NCI-H2171 treated with DMSO at 0.1 percent for 48 hours (cell line): ENCODE results near the gene ZNF750.

ENCODE experiments used
- DNase-seq: peaks from one replicate; lab custom pipeline; 2025; lab: John Stamatoyannopoulos, UW

ZNF750 gene

DNA sequence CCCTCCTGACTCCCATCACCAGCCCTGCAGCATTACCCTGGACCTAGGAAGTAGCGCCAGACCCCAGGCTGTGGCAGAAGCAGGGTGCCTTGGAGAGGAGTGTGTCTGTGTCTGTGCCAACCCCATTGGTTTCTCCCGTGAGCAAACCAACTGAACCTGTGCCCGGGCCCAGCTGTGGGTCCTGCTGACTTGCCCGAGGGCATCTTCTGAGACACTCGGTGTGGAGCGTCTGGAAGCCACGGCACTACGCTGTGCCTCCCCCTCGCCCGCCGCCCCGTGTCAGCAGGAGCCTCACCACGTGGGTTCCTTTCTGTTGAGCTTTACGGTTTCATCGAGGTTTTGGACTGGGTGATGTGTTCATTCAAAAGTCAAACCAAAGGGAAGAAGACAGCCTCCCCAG, 27.8 kb downstream of the ZNF750 start:
- no peak for DNase-seq

DNA sequence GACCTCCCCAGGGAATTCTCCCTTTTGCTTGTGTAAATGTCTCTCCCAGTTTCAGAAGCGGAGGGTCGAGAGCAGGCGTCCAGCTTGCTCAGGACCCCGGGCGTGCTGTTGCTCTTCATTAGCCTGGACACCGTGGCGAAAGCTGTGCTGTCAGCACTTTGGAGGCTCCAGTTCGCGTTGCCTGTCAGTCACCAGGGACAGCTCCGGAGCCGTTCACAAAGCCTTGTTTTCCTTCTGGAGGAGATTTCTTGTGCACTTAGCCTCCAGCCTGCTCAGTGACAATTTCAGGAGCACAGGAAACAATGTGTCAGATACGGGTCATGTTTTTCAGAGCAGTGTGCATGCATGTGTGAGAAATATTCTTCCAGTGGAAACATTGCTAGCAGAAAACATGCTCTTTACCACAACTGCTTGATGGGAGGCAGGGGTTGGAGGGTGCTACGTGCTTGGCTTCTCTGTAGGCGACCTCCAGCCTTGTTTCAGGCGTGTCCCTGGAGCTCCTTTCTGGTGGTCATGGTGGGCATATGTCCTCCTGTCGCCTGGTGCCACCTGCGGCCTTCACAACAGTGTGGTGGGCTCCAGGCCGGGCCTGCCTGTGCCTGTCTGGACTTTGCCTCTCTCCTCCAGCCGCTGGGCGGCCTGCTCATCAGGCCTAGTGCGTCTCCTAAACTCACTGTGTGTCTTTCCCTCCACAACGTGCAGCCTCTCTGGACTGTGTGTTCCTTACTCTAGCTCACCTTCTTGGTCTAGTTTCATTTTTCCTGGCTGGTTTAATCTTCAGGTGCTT, 29.0 kb downstream of the ZNF750 start:
- no peak for DNase-seq

DNA sequence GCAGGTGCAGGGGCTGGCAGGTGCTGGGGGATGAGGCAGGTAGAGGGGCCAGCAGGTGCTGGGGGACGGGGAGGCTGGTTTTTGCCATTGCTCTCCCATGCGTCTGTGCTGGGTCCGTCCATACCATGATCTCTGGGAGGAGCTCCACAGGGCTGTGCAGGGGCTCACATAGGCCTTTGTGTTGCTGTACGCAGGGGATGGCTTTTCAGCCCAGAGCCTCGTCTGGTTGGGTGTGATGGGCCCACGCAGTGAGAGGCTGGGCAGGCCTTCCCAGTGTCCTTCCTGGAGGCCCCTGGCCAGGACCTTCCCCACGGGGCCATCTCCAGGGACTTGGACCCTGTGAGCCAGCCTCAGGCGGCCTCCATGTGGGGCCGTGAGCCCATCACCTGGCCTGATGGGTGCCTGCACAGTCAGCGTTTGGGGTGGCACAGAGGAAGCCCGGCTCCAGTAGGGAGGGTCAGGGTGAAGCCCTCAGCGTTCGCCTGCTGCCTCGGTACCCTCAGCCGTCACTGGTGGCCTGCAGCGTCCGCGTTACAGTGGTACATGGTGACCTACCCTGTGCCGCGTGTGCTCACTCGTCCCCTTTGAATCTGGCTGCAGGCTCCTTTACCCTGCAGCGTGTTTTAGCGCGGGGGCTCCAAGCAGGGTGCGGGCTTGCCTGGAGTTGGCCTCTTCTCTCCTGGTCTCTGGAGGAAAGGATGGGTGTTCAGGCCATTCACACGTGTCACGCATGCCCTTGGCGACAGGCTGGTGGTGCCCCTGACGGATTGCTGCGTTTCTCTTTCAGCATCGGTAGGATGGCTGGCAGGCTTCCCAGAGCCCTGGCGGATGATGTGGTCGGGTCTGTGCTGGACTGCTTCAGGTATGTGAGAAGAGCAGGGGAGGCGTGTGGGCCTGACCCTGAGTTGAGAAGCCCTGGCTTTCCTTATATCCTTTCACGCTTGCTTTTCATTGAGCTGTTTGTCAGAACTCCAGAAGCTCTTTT, 30.6 kb downstream of the ZNF750 start:
- no peak for DNase-seq

DNA sequence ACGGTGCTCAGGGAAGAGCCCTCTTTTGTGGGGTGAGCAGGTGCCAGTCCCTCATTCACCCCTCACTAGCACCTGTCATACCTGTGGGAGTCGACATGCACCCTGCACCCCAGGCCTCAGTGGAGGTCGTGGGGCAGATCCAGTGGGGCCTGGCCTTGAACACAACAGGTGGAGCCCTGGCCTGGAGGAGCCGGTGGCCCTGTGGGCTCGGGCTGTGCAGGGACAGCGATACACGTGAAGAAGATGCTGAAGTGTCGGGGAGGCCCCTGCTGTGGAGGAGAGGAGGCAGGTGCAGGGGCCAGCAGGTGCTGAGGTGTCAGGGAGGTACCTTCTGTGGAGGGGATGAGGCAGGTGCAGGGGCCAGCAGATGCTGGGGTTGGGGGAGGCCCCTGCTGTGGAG, 31.8 kb downstream of the ZNF750 start:
- peak; percentile 83 for DNase-seq

DNA sequence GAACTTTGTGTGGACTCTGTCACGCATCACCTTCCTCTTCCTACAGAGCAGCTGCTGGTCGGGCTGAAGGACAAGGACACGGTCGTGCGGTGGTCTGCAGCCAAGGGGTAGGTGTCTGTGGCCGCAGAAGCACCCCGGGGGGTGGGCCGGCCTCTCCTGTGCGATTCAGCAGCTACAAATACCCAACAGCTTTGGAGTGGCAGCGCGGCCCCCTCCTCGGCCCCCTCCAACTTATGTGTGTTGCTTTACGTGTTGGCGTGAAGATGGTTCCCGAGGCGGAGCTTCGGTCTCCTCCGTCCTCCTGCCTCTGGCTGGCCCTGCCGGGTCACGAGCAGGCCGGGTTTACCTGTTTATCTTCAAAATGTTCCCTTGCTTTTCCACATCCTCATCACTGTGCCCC, 32.3 kb downstream of the ZNF750 start:
- DNase-seq: no peak

DNA sequence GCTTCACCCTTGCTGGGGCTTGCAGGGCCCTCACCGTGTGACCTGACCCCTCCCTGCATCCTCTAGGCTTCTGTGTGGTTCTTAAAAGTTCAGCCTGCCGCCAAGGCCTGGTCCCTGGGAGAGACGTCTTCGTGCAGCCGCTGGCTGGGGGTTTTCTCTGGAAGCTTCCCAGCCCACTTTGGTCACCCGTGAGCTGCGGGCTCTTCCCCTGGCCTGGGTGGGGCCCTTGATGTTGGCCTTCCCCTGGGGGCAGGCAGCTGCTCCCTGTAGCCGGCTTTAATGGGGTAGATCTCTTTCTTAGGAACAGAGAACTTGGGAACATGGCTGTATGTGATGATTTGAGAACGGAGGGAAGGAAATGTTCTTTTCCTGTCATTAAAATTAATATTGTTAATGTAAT, 32.7 kb downstream of the ZNF750 start:
- no peak for DNase-seq

DNA sequence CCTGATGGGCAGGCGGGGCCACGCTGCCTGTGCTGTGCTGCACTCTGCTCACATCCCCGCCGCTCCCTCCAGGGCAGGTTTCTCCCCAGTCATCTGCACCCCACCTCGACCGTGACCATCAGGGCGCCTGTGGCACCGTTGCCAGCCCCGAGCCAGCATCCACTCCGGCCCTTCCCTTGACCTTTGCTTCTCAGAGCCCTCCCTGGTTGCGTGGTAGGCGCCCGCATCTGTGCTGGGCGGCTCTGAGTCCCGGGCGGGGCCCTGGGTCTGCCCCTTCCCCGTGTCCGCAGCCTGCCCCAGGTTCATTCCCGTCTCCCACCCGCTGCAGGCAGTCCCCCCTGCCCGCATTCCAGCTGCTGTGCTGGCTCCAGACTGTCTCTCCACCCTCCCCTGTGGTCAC, 33.2 kb downstream of the ZNF750 start:
- no peak for DNase-seq

DNA sequence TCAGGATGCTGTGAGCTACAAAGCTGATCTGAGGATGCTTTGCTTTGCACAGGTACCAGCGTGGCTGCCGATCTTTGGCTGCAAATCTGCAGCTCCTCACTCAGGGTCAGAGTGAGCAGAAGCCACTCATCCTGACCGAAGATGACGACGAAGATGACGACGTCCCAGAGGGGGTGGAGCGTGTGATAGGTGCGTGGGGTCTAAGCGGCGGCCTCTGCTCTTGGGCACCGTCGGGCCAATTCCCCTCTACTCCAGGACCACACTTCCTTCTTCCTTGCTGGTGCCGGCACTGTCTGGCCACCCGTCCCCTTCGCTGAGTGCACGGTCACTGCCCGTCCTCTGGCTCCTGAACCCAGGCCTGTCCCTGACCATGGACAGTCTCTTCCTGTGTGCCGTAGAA, 34.0 kb downstream of the ZNF750 start:
- DNase-seq: no peak

DNA sequence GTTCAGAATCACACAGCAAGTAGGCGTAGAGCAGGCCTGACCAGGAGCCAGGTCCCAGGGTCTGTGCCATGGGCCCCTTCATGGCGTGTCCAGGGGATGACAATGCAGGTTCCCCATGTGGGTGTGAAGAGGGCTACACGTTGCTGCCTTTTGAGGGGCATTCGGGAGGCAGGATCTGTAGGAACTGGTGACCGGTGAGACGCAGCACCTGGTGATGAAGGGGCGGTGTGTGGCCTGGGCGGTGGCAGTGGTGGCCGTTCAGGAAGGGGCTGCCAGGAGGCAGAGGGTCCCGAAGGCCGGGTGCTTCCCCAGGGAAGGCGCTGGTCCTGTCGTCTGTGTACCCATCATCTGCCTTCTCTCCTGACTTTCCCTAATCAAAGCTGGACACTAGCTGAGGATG, 34.6 kb downstream of the ZNF750 start:
- DNase-seq: no peak

DNA sequence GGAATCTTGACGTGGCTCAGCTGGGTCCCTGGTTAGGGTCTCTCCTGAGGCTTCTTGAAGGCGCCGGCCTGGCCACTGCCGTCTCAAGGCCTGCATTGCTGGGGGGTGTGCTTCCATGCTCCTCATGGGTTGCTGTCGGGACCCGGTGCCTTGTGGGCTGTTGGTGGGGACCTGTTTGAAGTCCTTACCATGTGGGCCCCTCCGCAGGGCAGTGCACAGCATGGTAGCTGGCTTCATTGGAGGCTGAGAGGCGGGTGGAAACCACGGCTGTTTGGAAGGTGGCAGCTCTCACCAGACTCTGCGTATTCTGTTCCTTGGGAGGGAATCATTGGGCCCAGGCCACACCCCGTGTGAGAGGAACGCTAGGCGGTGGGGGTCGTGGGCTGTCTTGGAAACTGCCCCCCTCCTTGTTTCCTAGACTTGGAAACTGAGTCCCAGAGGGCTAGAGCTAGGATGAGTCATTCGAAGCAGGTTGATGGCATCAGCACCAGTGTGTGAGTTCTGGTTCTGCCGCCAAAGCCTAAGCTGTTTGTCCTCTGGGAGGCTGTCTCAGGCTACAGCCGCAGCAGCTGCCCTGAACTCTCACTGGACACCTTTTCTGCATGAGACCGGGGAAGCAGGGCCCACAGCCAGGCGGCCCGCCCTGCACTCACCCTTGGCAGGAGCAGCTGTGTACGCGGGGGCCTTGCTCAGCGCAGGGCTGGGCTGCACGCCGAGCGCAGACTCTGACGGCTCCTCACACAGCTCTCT, 35.2 kb downstream of the ZNF750 start:
- DNase-seq: no peak

DNA sequence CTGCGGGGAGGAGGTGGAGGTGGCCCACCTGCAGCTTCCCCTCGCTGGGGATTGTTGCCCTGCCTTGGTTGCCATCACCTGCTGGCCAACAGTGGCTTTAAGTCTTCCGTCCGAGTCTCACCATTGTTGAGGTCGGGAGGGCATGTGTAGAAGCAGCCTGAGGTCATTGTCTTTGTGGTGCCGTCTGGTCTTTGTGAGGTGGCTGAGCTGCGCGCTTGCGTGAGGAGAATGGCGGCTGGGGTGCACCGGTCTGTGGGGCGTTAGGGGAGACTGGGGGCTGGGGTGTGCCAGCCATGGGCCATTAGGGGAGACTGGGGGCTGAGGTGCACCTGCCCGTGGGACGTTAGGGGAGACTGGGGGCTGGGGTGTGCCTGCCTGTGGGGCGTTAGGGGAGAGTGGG, 36.2 kb downstream of the ZNF750 start:
- DNase-seq: no peak

DNA sequence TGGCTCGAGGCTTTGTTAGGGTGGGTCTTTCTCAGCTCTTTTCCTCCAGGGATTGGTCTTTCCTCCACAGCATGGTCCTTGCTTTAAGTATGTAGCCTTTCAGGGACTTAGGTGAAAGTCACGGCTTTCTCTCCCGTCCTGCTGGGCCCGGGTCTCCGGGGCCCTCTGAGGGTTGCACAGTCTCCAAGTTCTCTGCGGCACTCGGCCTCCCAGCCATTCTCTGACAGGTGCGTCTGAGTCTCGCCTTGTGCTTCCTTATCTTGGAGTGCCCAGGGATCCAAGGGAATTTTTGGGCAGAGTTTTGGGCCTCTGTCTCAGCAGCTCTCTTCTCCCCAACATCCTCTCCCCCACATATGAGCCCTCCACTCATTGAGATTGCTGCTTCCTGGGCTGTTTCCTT, 36.6 kb downstream of the ZNF750 start:
- DNase-seq: no peak

DNA sequence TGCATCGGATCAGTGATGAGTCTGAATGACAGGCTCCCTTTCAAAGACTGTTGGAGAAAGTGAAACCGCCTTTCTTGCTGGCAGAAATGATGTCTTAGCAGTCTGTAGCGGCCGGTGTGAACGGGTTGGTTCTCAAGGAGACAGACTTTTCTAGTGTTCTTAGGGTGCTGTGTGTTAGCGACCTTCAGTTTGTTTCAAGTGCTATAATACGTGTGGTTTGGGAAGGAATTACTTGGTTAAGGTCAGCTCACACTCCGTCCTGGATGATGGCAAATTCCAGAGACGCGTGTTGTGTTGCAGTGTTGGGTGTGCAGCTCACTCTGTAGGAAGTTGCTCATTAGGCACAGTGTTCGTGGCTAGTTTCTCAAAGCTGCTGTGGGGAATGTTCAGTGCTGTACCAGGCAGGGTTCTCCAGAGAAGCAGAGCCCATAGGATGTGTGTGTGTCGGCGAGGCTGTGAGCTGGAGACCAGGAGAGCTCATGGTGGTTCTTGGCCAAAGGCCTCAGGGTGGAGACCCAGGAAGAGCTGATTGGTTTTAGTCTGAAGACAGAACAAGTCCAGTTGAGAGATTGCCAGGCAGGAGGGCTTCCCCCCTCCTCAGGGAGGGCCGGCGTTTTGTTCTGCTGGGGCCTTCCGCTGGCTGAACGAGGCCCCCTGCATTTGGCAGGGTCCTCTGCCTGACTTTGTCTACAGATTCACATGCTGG, 37.6 kb downstream of the ZNF750 start:
- DNase-seq: no peak

DNA sequence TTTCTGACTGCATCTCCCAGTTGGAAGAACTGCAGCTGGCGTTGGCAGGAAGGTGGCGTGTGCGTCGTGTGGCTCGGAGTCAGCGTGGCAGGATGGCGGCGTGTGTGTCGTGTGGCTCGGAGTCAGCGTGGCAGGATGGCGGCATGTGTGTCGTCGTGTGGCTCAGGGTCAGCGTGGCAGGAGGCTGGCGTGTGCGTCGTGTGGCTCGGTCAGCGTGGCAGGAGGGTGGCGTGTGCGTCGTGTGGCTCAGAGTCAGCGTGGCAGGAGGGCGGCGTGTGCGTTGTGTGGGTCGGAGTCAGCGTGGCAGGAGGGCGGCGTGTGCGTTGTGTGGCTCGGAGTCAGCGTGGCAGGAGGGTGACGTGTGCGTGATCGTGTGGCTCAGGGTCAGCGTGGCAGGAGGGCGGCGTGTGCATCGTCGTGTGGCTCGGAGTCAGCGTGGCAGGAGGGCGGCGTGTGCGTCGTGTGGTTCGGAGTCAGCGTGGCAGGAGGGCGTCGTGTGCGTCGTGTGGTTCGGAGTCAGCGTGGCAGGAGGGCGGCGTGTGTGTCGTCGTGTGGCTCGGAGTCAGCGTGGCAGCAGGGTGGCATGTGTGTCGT, 38.3 kb downstream of the ZNF750 start:
- no peak for DNase-seq

DNA sequence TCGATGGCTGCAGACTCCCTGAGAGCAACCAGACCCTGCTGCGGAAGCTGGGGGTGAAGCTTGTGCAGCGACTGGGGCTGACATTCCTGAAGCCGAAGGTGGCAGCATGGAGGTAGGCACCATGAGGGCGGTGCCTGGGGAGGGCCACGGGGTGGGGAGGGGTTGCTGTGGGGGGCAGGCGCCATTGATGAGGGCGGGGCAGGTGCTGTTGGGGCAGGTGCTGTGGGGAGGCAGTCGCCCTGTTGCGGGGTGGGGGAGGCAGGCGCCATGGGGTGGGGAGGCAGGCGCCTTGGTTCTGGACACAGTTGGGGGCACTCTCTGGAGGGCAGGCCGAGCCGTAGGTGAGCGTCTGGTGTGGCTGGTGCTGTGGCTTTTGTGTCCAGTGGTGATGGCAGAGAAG, 38.9 kb downstream of the ZNF750 start:
- no peak for DNase-seq

DNA sequence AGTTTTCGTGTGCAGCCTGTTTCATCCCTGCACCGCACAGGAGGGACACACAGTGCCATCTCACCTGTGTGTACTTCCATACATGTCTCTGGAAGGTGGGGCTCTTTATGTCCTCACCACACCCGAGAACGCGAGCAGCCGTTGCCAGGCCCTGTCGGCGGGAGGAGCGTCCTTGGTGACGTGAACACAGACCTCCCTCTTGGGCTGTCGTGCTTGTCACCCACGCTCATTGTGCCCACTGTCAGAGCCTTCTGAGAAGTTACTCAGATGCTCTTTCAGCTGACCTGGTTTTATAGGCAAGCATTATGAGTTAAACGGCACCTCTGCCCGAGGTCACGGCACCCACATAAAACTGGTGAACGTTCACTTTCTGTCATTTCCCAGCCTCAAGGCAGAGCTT, 40.2 kb downstream of the ZNF750 start:
- no peak for DNase-seq

DNA sequence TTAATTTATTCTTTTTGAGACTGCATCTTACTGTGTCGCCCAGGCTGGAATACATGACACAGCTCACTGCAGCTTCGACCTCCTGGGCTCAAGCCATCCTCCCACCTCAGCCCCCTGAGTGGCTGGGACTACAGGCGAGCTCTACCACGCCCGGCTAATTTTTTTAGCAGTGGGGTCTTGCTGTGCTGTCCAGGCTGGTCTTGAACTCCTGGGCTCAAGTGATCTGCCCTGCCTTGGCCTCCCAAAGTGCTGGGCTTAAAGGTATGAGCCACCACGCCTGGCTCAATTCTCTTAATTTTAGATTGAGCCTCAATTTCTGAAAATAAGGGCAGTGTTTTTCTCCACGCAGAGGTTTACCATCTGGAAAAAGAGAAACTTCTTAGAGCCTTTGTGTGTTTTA, 41.1 kb downstream of the ZNF750 start:
- DNase-seq: no peak

DNA sequence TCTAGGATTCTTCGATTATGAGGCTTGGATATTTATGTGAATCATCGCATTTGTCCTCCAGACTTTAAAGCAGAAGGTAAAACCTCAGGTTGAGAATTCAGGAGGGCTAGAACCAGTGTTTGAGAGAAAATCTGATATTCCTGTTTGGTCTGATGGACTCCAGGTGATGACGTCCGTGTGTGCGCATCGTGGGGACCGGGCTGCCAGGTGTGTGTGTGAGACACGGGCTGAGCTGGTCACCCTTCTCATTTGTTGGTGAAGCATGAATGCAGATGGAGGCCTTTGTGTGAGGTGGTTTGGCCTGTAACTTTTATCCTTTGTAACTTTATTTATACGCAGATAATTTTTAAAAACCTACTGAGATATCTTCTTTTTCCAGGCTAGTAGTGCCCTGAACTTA, 42.8 kb downstream of the ZNF750 start:
- no peak for DNase-seq

DNA sequence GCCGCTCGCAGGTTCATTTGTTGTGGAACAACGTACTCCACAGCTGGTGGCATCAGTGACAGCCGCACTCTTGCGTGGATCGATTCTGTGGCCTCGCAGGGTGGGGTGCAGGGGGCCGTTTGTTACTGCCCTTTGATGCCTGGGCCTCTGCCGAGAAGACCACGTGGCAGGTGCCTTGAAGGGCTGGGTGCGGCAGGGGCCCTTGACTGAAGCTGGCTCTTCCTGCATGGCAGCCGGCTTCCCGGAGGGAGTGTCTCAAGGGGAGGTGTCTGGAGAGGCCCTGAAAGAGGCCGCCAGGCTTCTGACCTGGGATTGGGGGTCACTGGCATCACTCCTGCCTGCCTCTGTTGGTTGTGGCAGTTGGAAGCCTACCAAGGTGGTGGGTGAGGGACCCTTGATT, 44.2 kb downstream of the ZNF750 start:
- no peak for DNase-seq

DNA sequence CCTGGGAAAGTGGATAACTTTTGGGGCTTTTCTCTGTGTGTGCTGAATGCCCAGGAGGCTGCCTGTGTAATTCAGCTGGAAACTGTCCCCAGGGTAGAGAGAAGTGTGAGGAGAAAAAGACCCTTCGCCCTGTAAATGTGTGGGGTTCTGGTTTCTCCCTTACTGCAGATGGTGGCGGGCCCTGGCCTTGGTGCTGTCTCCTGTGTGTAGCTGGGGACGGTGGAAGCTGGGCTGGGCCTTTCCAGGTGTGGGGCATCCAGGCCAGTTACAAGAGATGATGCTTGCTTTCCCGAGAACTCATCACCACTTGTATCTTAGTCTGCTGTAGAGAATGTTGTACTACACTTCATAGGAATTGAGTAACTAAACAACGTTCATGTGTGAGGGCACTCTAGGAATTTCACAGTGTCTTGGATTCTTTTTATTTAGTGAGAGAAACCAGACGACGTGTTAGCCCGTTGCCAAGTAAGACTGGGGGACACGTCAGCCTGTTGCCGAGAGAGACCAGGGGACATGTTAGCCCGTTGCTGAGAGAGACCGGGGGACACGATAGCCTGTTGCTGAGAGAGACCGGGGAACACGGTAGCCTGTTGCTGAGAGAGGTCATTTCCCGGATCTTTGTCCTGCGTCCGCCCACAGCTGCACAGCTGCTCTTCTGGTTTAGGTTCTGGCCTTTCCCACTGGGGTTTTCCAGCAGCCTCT, 44.9 kb downstream of the ZNF750 start:
- DNase-seq: no peak
